T follicular helper cell (primary cell): ENCODE measurements around the gene HECW1.

Experiments used
- DNase-seq: peaks from one replicate; pipeline ENCODE4 v3.0.0-alpha.2; 2020; ENCODE audit warnings: low read depth

The HECW1 gene

DNA sequence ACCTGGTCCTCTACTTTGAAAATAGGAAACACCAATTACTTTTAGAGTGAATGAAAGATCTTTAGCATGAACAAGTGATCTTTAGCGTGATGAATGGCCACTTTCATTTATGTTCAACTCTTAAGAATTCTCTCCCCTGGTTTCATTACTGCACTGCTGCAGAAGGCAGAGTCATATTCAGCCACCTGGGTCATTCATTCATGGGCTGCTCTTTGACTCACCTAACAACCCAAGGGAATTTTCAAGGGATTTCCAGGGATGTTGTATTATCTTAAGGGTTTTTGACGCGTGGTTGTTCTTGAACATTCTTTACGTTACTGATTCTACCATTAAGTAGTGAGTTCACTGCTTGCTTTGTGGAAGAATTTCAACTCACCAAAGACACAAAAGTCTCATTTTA lies 383.1 kb downstream of the HECW1 start:
- DNase-seq: no peak

DNA sequence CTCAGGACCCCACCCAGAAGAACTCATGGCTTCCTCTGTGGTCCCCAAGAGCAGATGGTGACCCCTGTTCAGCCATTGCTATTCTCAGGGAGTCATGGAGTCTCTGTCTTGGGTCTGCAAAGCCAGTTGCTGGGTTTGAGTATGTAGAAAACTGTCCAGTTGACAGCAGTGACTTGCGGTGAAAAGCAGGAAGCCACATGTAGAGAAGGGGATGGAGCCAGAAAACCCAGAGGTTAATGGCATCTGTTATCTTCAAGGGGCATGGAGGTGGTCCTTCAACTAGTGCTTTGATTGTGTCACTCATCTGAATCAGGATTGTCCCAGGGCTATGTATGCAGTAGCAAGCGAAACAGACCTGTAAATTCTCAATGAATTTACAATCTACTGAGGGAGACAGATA lies 384.1 kb downstream of the HECW1 start:
- no peak for DNase-seq

DNA sequence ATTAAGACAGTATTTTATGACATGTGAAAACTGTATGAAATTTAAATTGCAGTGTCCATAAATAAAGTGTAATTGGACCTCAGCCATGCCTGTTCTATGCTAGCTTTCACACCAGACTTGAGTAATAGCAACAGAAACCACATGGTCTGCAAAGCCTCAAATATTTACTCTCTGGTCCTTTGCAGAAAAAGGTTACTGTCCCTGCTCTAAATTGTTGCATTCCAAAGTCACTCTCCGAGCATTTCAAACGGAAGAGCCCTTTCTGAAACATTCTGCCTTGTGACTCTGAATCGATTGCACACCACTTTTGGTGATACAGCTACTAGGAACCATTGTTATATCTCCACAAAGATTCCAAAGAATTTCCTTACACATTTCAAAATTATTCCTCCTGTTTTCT lies 389.4 kb downstream of the HECW1 start:
- no peak for DNase-seq

DNA sequence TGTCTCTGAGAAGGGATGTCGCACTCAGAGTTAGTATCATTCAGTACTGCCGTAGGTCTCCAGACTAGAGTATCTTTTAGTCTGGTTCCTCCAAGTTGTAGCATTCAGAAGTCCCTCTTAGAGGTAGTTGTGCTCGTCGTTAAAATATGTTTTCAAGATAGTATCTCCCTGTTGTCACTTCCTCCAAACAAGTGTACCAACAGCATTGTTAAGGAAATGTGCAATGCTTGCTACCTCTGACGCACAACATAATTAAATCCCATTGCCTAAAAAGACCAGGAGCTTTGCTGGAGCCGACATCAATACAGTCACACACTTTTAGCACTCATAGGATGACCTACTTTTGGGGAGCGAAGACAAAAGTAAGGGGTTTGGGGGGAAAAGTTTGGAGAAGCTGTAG lies 390.5 kb downstream of the HECW1 start:
- DNase-seq: no peak

DNA sequence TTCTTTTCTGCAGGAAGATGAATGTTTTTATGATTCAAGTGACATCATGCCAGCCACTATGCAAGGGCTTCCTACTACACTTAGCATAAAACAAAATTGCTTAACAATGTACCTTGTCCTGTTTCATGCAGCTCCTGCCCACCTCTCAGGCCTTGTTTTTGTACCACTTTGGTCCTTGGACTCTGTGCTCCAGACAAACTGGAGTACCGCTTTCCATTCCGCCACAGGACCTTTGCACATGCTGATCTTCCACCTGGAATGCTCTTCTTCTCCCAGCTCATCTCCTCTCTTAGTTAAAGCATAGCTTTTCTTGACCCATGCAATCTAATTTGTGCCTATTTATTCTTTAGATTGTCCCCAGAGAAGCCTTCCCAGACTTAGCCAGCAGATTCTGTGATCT lies 393.0 kb downstream of the HECW1 start:
- no peak for DNase-seq

DNA sequence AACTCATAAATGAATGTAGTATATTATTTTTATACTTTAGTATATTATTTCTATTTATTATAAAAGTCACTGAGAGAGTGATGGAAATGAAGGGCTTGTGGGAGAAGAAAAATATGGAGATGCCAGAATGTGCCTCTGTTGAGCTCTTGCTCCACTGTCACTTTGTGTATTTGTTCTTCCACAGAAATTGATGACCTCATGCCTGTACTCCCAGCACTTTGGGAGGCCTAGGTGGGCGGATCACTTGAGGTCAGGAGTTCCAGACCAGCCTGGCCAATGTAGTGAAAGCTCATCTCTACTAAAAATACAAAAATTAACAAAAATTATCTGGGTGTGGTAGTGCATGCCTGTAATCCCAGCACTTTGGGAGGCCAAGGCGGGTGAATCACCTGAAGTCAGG lies 394.0 kb downstream of the HECW1 start:
- DNase-seq: no peak

DNA sequence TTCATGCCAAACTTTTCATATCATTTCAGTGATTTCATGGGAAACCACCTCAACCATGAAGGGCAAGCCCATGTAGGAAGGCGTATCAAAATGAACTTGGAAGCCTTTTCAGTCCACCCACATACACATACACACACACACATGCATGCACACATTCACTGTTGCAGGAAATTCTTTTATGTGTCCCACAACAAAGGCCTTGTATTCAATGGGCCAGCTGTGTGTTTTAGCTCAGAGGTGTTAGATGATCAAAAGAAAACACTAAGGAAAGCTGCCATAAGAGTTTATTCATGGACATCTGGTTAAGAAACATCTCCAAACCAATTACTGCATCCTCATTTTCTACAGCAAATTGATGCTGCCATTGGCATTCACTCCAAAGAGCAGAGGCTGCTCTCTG lies 396.0 kb downstream of the HECW1 start:
- no peak for DNase-seq

DNA sequence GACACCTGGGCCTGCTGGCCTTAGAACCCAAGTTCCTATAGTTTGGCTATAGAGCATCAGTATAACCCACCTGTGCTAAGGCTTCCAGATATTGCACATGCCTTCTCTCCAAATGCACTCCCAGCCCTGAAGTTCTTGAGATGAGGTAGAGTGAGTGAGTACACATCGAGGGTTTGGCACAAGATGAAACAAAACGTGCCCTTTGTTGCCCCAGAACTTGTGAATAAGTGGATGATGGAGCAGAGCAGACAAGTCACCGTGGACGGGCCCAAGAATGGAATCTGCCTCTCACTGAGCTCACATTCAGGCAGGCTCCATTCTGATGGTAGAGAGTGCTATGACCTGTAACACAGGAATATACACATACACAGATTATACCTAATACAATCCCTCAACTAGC lies 397.5 kb downstream of the HECW1 start:
- no peak for DNase-seq

DNA sequence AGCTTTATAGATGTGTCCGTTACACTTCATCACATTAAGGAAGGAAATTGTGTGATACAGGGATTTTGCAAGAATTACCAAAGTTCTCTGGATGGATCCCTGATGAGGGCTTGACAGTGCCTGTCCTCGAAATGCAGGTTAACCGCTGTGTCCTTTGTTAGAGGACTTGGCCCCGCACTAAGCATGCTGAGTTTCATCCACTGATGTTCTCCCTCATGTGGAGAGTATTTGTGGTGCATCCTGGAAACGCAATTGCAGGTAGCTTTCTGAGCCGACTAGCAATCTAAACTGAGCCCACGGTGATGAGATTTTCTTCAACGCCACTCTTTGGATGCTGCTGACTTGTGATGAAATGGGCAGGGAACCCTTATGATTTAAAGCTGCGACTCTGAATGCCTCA lies 398.6 kb downstream of the HECW1 start:
- no peak for DNase-seq

DNA sequence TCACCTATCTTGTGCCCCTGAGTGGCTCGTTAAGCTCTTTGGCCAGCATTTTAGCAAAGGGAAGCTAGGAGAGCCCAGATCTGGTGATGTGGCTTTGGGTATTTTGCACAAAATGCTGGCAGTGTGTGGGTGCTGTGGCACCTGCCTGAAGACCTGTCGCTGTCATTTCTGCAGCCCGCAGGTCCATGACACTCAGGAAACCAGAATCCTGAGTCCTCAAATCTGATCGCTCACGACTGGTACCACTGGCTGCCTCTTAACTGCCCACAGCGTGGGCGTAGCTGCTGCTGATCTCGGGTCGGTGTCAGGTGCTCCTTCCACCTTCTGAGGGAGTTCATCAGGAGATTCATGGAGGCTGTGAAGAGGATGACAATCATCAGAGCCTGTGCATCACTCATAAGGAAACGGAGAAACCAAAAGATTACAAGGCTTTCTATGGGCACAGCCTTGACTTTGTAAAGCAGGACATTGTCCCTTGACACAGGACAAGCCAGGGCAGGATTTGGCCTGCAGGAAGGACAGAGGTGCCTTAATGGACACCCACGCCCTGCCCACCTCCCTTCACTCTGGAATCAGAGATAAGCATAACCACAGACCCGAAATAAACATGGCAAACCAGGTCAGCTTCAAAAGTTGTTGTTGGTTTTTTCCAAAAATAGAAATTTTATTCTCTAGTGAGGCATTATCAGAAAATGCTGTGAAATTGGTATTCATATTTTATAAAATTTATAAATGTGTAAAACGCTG lies 399.5 kb downstream of the HECW1 start:
- no peak for DNase-seq

DNA sequence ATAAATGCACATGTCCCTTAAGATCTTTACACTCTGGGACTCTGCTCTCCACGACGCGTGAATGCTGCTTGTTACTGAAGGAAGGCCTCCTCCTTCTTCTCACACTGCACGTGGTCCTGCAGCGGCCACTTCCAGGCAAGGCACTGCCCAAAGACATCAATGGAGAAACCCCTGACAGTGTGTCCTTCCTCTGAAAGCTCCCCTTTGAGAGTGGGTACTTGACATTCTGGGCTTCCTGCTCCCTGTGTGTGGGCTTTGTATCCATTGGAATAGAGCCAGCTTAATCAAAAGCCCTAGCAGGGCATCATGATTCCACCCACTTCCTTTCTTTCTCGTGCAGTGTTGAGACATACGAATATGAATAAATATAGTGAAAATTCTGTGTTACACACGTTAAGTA lies 400.8 kb downstream of the HECW1 start:
- DNase-seq: no peak

DNA sequence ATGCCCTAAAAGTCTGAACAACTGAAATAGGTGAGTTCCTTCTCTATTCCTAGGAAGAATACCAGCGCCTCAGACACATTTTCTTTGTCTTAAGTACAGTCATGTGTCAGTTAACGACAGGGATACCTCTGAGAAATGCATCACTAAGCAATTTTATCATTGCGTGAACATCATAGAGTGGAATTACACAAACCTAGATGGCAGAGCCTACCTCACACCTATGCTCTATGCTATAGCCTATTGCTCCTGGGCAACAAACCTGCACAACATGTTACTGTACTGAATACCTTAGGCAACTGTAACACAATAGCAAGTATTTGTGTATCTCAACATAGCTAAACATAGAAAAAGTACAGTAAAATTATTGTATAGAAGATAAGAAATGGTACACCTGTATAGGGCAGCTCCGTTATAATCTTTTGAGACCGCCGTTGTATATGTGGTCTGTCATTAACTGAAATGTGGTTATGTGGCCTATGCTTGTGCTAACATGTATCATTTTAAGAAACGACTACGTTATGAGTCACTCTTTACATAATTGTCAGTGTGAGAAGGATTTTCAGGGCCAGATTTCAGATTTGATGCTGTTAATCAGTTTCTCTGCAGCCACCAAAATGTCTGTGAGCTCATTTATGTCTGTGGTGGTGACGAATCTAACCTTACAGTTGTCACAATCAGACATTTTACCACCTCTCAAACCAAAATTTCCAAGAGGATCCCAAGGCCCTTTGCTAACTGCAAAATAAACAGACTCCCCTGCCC lies 404.3 kb downstream of the HECW1 start:
- DNase-seq: no peak

DNA sequence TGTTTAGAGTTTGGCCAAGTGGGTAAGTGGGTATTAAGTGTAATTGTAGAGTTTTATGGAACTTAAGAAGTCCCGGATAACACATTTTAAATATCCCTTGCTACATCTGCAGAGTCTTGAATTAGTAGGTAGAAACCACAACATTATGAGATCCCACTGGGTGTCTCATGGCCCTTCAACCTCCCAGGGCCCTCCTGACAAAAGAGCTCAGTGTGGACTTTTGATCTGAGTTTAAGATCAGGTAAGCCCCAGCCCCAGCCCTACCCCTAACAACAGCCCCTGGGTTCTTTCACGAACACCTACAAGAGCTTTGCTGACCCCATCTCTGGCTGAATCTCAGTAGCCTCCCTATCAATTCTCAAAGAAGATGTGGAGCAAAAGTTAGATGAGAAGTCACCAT lies 405.0 kb downstream of the HECW1 start:
- no peak for DNase-seq

DNA sequence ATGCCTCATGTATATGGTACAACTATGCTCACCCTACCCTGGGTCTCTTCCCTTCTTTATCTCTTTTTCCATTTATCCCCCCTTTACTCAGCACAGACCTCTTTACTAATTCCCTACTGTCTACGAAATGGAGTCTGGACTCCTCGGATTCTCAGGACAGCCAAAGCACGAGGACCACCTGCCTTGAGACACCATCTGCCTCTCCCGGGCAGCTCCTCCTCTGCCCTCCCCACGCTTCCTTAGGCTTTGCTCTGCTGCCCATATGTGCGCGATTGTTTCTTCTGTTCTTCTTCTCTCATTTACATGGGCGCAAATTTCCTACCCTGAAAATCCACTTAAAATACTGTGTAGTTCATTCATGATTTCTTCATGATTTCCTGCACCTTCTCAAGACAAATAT lies 407.8 kb downstream of the HECW1 start:
- no peak for DNase-seq

DNA sequence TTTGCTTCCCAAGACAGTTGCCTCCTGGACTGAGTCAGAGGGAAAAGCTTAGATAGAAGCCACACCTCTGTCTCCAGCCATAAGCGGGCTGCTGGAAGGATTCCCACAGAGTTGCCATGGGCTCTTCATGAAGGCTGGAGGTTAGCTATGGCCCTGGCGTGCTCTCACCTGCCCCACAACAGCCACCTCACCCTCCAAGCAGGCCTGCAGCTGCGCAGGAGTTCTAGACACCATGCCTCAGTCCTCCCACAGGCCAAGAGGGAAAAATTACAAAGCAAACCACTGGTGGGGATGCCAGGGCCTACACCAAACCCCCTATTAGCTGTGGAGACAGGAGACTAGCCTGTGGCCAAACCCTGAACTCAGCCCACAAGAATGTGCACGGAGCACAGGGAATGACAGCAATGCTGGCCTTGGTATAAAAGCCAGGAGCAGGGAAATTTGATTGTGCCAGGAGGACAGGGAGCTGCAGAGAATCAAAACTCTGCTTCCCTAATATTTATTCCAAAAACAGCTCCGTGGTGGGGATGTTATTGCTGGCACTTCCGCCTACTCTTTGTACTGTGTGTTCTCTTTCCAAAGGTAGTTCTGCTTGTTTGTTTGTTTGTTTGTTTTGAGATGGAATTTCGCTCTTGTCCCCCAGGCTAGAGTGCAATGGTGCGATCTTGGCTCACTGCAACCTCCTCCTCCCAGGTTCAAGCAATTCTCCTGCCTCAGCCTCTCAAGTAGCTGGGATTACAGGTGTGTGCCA lies 410.1 kb downstream of the HECW1 start:
- no peak for DNase-seq

DNA sequence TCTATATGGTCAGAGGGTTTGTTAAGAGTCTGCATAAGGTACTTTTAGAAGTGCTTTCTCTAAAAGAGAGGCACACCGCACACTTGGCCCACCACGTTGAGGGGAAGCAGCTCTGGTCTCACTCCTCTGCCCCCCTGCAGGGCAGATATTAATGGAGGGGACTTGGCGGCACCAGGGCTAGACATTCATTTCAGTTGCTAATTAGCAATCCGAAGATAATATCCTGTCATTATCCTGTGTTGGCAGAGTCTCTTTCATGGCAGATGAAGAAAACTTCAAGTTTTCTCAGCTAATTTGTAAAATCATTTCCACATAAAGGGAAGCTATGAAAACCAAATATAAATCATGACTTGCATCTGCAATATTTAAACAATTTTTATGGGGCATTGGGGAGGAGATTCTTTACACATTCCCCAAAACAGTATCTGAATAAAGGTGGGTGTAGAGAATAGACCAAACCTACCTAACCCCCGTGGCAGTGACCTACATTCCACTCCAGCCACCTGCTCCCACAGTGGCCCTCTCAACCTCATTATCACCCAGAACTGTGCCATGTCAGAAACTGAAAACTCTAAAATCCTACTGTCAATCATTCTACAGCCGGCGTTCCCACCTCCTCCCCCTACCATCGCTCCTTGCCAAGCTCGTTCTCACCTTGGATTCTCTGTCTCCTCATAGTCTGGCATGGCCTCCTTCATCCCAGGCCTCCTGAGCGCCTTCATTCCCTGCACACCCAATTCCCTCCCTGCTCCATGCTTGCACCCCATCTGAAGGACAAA lies 416.3 kb downstream of the HECW1 start:
- no peak for DNase-seq

DNA sequence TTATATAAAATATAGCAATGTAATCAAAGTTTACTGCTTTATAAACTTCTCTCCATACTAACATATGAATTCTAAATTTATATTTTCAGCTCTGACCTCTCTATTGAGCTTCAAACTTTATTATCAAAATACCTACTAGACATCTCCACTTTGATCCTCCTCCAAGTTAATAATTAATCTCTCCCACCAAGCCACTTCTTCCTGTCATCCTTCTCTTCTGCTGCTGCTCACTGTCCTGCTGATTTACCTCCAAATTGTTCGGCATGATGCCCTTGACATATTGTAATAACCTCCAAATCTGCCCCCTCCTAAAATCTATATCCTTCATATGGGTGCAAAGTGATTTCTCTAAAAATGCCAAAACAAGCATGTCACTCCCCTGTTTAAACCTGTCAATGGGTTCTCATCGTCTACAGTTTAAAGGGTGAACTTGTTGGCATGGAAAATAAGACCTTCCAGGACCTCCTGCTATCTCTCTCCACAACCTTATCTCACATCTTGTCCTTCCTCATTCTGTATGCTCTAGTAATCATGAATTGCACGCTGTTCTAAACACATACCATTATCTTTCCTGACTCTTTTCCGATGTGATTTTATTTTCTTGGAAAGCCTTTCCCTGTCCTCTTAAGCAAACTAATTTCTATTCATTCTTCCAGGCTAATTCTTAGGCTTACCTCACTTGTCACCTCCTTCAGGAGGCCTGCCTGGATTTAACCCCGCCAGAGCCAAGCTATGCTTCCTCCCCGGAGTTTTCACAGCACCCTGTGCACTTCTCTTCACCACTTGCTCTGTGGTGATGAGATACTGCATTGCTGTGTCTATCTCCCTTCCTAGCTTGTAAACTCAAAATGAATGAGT lies 418.3 kb downstream of the HECW1 start:
- DNase-seq: no peak

DNA sequence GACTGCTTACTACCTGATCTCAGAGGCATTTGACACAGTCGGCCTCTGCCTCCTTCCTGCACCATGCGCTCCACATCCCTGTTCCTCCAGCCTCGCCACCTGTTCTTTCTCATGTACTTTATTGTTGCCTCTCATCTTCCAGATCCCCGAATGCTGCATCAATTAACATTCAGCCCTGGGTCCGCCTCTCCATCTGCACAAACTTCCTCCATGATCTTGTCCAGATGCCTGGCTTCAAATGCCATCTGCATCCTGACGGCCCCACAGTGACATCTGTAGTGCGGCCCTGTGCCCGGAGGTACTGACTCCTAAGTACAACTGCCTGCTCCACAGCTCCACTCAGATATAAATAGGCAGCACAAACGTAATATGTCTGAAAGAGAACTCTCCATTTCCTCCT lies 419.3 kb downstream of the HECW1 start:
- DNase-seq: no peak

DNA sequence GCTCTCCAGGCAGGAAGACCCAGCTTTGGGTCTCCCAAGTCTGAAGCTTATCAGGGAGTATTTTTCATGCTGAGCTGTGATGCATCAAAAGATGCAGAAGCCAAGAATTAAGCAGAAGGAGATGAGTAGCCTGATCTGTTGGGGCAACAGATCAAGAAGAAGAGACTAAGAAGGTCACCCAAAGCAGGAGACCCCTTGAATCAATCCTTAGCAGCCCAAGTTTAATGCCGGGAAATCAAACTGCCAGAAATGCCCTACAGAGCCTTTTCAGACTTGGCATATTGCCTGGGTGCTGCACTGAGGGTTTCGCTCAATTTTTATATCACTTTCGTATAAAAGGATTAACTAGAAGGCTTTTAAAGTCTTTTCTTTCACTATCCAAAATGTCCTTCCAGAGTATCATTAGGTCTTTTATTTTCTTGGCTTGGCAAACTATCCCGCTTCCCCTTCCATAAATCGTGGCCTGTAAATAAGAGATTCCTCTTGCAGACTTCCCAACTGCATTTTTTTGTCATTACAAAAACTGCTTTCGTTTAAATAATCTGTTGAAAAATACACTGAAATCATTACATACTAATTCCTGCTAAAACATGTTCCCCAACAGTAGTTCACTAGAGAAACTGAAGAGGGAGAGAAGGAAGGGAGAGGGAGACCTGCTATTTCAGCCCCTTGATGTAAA lies 421.5 kb downstream of the HECW1 start:
- no peak for DNase-seq

DNA sequence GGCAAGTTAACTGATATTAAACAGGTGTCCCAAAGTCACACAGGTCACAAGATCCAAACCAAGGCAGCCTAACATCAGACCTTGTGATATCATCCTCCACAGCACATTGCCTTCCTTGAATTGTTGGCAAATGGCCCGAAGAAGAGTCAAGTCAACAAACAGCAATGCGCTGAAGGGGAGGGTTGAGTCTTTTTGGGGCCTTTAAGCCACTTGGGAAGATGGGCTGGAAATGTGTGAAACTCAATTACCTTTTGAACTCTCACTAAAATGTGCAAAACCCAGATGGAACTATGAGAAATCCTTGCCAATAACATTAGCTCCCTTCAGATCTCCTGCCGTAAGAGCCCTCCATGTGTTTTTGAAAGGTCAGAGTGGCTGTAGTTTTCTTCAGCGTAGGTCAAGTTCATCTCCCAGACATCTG lies 422.6 kb downstream of the HECW1 start:
- DNase-seq: no peak
